ENCODE results near the gene GARIN5A.

Gene GARIN5A

DNA sequence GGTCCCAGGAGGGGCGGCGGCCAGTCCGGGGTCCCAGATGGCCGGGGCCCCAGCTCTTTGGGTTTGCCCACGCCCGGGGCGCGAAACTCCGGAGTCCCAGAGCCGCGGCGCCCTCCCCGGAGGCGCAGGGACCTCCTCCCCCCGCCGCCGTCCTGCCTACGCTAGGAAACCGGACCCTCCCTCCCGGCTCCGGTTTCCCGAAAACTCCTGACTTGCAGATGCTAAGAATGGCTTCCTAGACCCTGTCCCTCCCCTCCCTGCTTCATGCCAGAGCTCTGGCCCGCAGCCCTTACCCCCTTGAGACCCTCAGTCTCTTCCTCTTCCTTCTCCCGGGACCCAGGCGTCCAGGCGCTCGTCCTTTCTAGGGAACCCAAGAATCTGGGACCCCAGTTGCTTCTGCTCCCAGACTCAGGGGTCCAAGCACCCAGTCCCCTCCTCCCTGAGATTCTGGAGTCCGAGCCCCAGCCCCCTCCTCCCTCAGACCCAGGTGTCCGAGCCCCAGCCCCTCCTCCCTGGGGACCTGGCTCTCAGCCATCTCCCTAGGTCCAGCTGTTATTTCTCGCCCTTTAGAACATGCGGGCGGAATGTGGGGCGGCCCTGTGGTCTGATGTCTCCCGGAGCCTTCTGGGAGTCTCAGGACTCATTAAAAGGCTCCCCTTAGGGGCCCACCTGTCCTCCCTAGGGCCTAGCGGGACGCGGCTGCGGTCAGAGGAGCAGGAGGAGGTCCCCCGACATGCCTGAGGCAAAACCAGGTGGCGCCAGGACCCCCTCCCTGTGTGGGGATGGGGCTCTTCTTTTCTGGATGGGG, 44.2 kb downstream of the GARIN5A start, which contains the start of gene MYBPC2:
TSS of gene MYBPC2 (plus strand) at position 672 of the 808 bp plus-strand sequence. CDS start at position 734, 62 bp downstream.
- TF ChIP-seq GATA3 (IDR thresholded peaks at IDR 0.05; ENCODE audit: low read depth, low read length), result no peak
- no peak for TF ChIP-seq GATA2 (IDR thresholded peaks at IDR 0.05; ENCODE audit: low read depth, low read length)

DNA sequence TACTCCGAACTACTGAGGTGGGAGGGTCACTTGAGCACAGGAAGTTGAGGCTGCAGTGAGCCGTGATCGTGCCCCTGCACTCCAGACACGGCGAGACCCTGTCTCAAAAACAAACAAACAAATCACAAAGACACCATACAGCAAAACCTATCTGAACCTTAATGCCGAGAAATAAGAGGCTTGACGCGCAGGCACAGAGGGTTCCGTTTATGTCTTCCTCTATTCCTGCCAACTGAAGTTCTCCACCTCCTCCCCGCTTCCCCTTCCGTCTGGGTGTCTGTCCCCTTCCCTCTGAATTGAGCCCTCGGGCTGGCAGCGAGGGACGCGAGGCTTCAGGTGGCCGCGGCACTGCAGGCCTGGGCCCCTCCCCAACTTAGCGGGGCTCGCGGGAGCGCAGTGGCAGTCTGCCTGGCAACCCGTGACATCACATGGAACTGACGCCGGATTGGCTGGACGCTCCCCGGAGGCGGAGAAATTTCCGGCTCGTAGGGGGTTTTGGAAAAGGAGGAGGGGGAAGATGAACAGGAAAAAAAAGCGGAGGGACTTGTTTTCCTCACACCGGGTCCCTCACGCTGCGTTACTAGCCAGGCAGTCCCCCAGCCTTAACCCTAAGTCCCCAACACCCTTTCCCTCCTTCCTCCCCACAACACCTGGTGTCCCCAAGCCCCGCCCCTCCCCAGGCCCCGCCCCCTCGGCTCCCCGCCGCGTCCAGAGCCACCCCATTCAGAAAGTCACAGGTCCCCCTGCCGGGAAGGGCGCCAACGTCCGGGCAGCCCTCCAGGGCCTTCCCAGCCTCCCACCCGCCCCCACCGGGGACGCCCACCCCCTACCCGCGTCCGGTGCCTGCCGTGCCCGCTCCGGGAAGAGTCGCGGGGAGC, 45.1 kb downstream of the GARIN5A start:
- TF ChIP-seq GATA2 (IDR thresholded peaks at IDR 0.05; ENCODE audit: low read depth, low read length) (no peak), GATA3 (IDR thresholded peaks at IDR 0.05; ENCODE audit: low read depth, low read length) (no peak)

DNA sequence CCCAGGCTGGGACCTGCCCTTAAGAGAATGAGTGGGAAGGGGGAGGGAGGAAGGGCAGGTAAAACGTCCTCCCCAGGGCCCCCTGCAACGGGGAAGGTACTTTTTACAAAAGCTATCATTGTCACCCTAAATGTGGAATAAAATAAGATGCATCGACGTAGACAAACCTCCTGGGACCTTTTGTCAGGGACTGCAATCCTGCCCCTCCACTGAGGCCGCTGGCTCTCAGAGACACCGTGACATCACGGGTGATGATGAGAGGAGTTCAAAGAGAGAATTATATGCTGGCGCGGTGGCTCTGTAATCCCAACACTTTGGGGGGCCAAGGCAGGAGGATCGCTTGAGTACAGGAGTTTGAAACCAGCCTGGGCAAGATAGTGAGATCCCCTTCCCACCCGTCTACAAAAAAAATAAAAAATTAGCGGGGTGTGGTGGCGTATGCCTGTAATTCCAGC, 45.7 kb downstream of the GARIN5A start:
- no peak for TF ChIP-seq GATA3 (IDR thresholded peaks at IDR 0.05; ENCODE audit: low read depth, low read length)
- TF ChIP-seq GATA2 (IDR thresholded peaks at IDR 0.05; ENCODE audit: low read depth, low read length), result no peak

DNA sequence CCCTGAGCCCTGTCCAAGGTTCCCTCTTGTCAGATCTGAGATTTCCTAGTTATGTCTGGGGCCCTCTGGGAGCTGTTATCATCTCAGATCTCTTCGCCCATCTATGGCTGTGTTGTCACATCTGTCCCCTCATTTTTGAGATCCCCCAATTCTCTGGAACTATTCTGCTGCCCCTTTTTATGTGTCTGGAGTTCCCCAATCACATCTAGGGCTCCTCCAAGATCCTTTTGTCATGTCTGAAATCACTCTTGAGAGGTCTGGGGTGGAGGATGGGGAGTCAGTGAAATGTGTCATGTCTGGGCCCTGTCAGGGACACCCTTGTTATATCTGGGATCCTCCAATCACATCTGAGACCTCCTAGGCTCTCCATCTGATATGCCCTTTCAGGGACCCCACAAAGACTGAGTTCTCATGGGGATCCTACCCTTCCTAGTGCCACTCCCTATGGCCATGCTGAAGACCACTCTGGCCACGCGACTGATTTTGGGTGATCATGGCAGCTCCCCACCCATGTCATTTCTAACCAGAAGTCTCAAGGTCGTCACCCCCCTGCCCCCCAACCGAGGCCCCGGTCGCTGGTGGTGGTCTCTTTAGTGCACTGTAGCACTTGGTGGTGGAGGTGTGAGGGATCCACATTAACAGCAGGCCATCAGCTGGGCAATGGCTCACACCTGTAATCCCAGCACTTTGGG, 47.7 kb downstream of the GARIN5A start:
- no peak for TF ChIP-seq GATA3 (IDR thresholded peaks at IDR 0.05; ENCODE audit: low read depth, low read length)
- no peak for TF ChIP-seq GATA2 (IDR thresholded peaks at IDR 0.05; ENCODE audit: low read depth, low read length)

DNA sequence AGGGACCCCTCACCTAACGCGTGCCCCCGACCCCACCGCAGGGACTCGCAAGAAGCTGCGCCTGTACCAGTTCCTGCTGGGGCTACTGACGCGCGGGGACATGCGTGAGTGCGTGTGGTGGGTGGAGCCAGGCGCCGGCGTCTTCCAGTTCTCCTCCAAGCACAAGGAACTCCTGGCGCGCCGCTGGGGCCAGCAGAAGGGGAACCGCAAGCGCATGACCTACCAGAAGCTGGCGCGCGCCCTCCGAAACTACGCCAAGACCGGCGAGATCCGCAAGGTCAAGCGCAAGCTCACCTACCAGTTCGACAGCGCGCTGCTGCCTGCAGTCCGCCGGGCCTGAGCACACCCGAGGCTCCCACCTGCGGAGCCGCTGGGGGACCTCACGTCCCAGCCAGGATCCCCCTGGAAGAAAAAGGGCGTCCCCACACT, 48.6 kb downstream of the GARIN5A start:
- TF ChIP-seq GATA2 (IDR thresholded peaks at IDR 0.05; ENCODE audit: low read depth, low read length), result no peak
- TF ChIP-seq GATA3 (IDR thresholded peaks at IDR 0.05; ENCODE audit: low read depth, low read length), result no peak

DNA sequence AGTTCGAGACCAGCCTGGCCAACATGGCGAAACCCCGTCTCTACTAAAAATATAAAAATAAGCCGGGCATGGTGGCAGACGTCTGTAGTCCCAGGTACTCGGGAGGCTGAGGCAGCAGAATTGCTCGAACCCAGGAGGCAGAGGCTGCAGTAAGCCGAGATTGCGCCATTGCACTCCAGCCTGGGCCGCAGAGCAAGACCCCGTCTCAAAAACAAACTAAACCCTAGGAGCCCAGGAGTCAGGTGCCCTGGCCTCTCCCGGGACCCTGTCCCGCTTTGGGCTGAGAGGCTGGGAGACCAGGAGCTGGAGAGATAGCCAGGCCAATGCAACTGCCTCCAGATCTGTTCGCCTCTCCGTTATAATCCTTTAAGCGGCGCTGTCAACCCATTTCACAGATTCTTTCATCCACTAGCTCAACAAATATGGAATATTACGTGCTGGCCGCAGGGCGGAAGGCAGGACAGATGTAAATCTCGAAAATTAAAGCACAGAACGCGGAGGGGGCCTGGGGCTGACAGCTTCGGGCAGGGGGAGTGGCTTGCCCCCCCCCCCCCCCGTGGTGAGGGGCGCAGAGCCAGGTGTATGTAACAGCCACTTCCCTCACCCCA, 49.2 kb downstream of the GARIN5A start:
- no peak for TF ChIP-seq GATA2 (IDR thresholded peaks at IDR 0.05; ENCODE audit: low read depth, low read length)
- TF ChIP-seq GATA3 (IDR thresholded peaks at IDR 0.05; ENCODE audit: low read depth, low read length), result no peak

DNA sequence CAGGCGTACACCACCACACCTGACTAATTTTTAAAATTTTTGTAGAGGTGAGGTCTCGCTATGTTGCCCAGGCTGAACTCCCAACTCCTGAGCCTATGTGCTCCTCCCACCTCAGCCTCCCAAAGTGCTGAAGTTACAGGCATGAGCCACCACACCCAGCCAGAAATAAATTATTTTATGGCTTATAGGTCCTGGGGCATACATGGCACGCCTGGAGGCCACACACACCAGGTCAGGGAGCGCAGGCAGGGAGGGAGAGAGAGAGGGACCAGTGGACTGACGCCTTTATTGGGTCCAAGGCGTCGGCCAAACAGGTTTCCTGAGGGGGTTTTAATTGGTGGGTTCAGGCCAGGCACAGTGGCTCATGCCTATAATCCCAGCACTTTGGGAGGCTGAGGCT, 51.1 kb downstream of the GARIN5A start:
- TF ChIP-seq GATA2 (IDR thresholded peaks at IDR 0.05; ENCODE audit: low read depth, low read length) (no peak), GATA3 (IDR thresholded peaks at IDR 0.05; ENCODE audit: low read depth, low read length) (no peak)

DNA sequence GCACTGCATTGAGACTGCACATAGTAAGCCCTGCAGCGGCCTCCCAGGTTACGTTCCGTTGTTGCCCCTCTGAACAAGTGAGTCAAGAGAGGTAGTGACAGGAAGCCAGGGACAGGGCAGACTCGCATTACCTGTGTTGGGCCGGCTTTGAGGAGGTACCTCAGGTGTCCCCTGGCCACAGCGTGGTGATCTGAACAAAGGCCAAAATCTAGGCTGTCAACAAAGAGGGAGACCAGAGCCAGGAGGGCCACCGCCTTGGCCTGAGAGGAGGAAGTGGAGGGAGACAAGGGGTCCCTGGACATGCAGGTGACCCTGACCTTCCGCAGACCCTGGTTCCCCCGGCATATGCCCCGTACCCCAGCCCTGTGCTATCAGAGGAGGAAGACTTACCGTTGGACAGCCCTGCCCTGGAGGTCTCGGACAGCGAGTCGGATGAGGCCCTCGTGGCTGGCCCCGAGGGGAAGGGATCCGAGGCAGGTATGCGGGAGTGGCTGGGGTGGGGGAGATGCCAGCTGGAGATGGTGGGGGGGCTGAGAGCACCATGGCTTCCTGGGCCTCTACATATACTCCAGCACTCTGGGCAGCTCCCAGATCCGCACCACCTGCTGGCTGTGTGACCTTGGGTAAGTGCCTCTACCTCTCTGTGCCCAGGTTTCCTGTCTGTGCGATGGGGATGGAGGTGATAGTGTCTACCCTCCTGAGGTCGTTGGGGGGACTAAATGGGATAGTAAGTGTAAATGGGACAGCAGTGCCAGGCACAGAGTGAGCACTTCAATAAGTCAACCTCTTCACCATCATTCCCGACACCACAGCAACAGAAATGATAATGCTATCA, 53.2 kb downstream of the GARIN5A start:
- TF ChIP-seq GATA3 (IDR thresholded peaks at IDR 0.05; ENCODE audit: low read depth, low read length) (no peak), GATA2 (IDR thresholded peaks at IDR 0.05; ENCODE audit: low read depth, low read length) (no peak)

DNA sequence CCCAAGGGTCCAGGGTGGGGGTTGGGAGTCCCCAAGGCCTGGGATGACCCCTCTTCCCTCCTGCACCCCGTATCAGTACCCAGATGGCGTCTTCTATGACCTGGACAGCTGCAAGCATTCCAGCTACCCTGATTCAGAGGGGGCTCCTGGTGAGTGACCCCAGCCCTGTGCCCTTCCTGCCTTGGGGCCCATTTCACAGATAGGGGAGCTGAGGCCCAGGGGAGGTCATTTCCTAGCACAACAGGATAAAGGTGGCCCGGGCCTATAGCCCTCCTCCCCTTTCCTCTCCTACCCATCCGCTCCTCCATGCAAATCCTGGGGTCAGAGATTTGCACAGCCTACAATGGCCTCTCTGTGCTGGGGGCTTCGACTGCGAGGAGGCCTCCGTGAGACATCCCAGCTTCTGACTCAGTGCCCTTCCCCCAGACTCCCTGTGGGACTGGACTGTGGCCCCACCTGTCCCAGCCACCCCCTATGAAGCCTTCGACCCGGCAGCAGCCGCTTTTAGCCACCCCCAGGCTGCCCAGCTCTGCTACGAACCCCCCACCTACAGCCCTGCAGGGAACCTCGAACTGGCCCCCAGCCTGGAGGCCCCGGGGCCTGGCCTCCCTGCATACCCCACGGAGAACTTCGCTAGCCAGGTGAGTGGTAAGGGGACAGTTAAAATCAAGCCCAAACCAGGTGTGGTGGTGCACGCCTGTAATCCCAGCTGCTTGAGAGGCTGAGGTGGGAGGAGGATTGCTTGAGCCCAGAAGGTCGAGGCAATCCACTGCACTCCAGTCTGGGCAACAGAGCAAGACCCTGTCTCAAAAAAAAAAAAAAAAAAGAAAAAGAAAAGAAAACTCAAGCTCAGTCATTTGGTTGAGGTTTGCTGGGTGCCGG, 54.0 kb downstream of the GARIN5A start:
- TF ChIP-seq GATA2 (IDR thresholded peaks at IDR 0.05; ENCODE audit: low read depth, low read length) (no peak), GATA3 (IDR thresholded peaks at IDR 0.05; ENCODE audit: low read depth, low read length) (no peak)

DNA sequence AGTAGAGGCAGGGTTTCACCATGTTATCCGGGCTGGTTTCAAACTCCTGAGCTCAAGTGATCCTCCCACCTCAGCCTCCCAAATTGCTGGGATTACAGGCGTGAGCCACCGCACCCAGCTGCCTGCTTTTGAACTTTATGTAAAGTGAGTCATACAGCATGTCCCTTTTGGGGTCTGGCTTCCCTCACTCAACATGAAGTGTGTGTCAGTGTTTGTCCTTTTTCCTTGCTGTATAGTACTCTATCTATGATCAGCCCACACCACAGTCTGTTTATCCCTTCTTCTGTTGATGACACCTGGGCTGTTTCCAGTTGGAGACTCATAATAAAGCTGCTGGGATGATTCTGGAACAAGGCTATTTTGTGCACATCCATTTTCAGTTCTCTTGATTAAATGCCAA, 55.8 kb downstream of the GARIN5A start:
- TF ChIP-seq GATA2 (IDR thresholded peaks at IDR 0.05; ENCODE audit: low read depth, low read length), result no peak
- TF ChIP-seq GATA3 (IDR thresholded peaks at IDR 0.05; ENCODE audit: low read depth, low read length), result no peak

DNA sequence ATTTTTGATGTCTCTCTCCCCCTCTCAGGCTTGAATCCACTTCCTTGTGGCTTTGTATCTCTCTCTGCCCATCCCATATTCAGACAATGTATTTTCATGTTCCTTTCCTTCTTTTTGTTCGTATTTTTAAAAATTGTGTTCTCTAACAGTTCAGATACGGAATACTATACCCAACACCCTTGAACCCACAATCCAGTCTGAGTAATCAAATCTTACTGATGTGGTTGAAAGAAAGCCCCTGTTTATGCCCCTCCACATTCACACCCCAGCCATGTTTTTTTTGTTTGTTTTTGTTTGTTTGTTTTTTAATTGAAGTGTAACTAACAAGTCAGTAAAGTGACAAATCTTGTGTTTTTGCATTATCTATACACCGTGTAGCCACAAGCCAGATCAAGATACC, 56.5 kb downstream of the GARIN5A start:
- no peak for TF ChIP-seq GATA3 (IDR thresholded peaks at IDR 0.05; ENCODE audit: low read depth, low read length)
- no peak for TF ChIP-seq GATA2 (IDR thresholded peaks at IDR 0.05; ENCODE audit: low read depth, low read length)

DNA sequence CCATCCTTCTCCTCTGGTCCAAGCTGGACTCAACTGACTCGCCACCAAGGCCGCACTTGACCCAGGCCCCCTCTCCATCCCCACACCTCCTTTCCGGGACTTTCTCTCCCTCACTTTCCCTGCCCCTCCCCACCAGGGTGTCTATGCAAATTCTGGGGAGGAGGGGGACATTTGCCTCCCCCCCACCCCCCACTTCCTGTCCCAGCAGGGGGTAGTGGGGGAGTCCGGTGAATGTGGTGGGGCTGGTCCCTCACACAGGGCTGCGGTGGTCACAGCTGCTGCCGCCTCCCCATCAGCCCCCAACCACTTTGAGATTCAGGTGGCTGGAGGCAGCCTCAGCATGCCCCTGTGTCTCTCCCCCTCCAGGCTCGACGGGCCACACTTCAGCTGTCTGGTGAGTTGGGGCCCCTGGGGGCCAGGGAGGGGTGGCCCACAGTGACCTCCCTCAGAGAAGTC, 57.0 kb downstream of the GARIN5A start:
- TF ChIP-seq GATA2 (IDR thresholded peaks at IDR 0.05; ENCODE audit: low read depth, low read length), result no peak
- no peak for TF ChIP-seq GATA3 (IDR thresholded peaks at IDR 0.05; ENCODE audit: low read depth, low read length)

Measured in SH-SY5Y (cell line).